Left ventricle myocardium inferior (tissue), 1 donor: ENCODE results near the gene WNT6. TPM values are rescaled to one million over a fixed set of nuclear protein-coding genes. Genes with fewer than 3 reads are reported as not detected.
A peak's percentile ranks its signal among the peaks of the same experiment; 100 is the strongest.

Experiments
- DNase-seq: peaks from one replicate; pipeline ENCODE4 v3.0.0-alpha.2; 2020
- H3K27ac ChIP-seq: fragments of 200-600 bp; replicated peaks from 2 replicates; pipeline ENCODE4 v1.8.0; 2021
- H3K27me3 ChIP-seq: fragments of 200-600 bp; 2 replicates; pipeline ENCODE4 v1.8.0; 2021; ENCODE audit warnings: low read depth
- H3K36me3 ChIP-seq: fragments of 200-600 bp; 2 replicates; pipeline ENCODE4 v1.8.0; 2021
- H3K4me1 ChIP-seq: fragments of 200-600 bp; 2 replicates; pipeline ENCODE4 v1.8.0; 2021
- H3K4me3 ChIP-seq: fragments of 200-600 bp; 2 replicates; pipeline ENCODE4 v1.8.0; 2021; ENCODE audit warnings: mild to moderate bottlenecking, moderate library complexity
- H3K9me3 ChIP-seq: fragments of 200-600 bp; replicated peaks from 2 replicates; pipeline ENCODE4 v1.8.0; 2021
- intact Hi-C: fragments of 100-400 bp; cut with micrococcal nuclease; formaldehyde crosslinking; loops from one replicate; pipeline ENCODE4 v1.11.0; 2022
- total RNA-seq: library from RNA; stranded (reverse); fragmentation: NEBNext Ultra II Directional; extraction: Animal tissue kit (Norgen Biotek cat#: 25700); gene quantifications from one replicate; pipeline ENCODE4 v1.2.1, GENCODE V29; 2021
- TF ChIP-seq, protein P1 (sequence below): fragments of 200-600 bp; IDR thresholded peaks from 2 replicates; pipeline ENCODE4 v1.8.0; 2021; ENCODE audit warnings: antibody characterized with exemption, mild to moderate bottlenecking, borderline replicate concordance
- donor health status: DM: no; HTN: yes; CAD: no; lungs with severe emphysema.

WNT6 gene
- total RNA-seq, 1 donor from 2014 or later = 1.0 TPM

DNA sequence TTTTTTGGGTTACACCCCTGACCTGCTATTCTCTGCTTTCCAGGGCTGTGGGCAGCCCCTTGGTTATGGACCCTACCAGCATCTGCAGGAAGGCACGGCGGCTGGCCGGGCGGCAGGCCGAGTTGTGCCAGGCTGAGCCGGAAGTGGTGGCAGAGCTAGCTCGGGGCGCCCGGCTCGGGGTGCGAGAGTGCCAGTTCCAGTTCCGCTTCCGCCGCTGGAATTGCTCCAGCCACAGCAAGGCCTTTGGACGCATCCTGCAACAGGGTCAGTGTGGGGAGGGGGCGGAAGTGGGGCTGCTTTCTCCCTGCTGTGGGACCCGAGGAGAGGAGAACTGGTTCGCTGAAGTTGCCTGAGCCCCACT is 11.4 kb downstream of the WNT6 start:
- Histone ChIP-seq H3K4me1 (peaks cover 24% of the 10 kb centered on the region), H3K36me3 (no peaks in the 10 kb centered on the region), H3K4me3 (peak overlapping the region; percentile 49), H3K27ac (no peak overlapping the region), H3K27me3 (peaks cover 100% of the 10 kb centered on the region), H3K9me3 (no peaks in the 10 kb centered on the region)
- TF ChIP-seq, protein P1, sequence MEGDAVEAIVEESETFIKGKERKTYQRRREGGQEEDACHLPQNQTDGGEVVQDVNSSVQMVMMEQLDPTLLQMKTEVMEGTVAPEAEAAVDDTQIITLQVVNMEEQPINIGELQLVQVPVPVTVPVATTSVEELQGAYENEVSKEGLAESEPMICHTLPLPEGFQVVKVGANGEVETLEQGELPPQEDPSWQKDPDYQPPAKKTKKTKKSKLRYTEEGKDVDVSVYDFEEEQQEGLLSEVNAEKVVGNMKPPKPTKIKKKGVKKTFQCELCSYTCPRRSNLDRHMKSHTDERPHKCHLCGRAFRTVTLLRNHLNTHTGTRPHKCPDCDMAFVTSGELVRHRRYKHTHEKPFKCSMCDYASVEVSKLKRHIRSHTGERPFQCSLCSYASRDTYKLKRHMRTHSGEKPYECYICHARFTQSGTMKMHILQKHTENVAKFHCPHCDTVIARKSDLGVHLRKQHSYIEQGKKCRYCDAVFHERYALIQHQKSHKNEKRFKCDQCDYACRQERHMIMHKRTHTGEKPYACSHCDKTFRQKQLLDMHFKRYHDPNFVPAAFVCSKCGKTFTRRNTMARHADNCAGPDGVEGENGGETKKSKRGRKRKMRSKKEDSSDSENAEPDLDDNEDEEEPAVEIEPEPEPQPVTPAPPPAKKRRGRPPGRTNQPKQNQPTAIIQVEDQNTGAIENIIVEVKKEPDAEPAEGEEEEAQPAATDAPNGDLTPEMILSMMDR = no peak
- no peak for DNase-seq
- intact Hi-C loops = no loop called here

DNA sequence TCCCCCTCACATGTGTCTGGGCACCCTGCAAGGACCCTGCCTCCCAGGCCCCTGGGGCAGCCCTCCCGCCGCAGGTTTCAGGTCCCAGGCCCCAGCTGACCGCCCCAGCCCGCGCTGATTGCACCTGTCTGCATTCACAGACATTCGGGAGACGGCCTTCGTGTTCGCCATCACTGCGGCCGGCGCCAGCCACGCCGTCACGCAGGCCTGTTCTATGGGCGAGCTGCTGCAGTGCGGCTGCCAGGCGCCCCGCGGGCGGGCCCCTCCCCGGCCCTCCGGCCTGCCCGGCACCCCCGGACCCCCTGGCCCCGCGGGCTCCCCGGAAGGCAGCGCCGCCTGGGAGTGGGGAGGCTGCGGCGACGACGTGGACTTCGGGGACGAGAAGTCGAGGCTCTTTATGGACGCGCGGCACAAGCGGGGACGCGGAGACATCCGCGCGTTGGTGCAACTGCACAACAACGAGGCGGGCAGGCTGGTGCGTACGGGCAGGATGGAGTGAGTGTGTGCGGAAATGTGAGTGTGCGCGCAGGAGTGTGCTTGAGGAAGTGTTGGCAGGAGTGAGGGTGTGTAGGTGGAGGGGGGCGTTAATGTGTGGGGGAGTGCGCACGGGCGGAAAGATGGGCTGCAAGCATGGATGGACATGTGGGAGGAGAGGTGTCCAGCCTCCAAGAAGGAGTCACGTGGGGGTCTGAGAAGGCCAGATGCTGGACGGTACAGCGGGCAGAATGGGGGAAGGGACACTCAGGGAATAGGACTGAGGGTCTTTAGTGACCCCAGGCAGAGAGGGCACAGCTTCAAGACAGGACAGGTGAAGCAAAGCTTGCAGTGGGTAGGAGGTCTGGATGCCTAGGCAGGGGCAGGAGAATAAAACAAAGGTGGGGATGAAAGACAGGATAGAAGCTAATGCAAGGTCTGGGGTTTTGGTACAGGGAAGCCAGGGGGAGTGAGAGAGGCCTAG is 12.0 kb downstream of the WNT6 start:
- Histone ChIP-seq H3K36me3 (no peaks in the 10 kb centered on the region), H3K27me3 (peaks cover 100% of the 10 kb centered on the region), H3K4me1 (peaks cover 24% of the 10 kb centered on the region), H3K4me3 (peak overlapping the region; percentile 49), H3K9me3 (no peaks in the 10 kb centered on the region), H3K27ac (no peak overlapping the region)
- intact Hi-C loops = no loop called here
- TF ChIP-seq, protein P1 = no peak
- no peak for DNase-seq

DNA sequence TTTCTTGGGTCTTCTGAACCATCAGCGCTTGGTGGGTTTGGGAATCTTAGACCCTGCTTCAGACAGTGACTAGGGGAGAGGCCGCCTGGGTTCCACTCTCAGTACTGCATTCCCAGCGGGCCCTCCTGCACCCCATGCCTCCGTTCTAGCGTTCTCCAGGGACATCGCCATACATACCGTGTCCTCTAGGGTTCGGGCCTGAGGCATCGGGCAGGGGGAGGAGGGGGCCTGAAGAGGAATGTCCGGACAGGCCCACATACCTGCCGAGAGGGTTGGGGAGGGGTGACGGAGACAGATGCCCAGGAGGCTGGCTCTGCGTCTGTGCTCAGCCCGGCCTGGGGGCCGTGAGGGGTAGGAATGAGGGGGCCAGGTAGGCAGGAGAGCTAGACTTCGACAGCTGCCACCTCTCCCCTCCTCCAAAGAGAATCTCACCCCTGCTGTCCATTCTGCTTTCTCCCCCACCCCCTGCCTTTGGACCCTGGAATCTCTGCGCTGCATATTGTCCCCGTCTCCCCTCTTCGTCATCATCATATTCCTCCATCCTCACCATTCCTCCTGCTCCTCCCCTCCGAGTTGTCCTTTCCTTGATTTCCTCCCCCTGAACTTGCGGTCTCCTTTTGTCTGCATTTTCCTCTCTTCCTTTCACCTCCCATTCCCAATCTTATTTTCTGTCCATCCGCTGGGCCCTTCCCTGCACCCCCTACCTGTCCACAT is 13.2 kb downstream of the WNT6 start:
- H3K36me3 ChIP-seq = no peaks in the 10 kb centered on the region
- intact Hi-C loops = no loop called here
- no peak overlapping the region for H3K27ac ChIP-seq
- H3K27me3 ChIP-seq = peaks cover 100% of the 10 kb centered on the region
- peak overlapping the region; percentile 29 for H3K4me3 ChIP-seq
- no peaks in the 10 kb centered on the region for H3K9me3 ChIP-seq
- peaks cover 24% of the 10 kb centered on the region for H3K4me1 ChIP-seq
- TF ChIP-seq, protein P1 = no peak
- DNase-seq = no peak

DNA sequence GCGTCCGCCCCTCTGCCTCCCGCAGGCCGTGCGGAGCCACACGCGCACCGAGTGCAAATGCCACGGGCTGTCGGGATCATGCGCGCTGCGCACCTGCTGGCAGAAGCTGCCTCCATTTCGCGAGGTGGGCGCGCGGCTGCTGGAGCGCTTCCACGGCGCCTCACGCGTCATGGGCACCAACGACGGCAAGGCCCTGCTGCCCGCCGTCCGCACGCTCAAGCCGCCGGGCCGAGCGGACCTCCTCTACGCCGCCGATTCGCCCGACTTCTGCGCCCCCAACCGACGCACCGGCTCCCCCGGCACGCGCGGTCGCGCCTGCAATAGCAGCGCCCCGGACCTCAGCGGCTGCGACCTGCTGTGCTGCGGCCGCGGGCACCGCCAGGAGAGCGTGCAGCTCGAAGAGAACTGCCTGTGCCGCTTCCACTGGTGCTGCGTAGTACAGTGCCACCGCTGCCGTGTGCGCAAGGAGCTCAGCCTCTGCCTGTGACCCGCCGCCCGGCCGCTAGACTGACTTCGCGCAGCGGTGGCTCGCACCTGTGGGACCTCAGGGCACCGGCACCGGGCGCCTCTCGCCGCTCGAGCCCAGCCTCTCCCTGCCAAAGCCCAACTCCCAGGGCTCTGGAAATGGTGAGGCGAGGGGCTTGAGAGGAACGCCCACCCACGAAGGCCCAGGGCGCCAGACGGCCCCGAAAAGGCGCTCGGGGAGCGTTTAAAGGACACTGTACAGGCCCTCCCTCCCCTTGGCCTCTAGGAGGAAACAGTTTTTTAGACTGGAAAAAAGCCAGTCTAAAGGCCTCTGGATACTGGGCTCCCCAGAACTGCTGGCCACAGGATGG is 14.0 kb downstream of the WNT6 start:
- H3K9me3 ChIP-seq = no peaks in the 10 kb centered on the region
- DNase-seq = no peak
- H3K4me3 ChIP-seq = peak overlapping the region; percentile 29
- intact Hi-C loops = no loop called here
- no peaks in the 10 kb centered on the region for H3K36me3 ChIP-seq
- TF ChIP-seq, protein P1 = no peak
- peaks cover 24% of the 10 kb centered on the region for H3K4me1 ChIP-seq
- H3K27me3 ChIP-seq = peaks cover 100% of the 10 kb centered on the region
- no peak overlapping the region for H3K27ac ChIP-seq

DNA sequence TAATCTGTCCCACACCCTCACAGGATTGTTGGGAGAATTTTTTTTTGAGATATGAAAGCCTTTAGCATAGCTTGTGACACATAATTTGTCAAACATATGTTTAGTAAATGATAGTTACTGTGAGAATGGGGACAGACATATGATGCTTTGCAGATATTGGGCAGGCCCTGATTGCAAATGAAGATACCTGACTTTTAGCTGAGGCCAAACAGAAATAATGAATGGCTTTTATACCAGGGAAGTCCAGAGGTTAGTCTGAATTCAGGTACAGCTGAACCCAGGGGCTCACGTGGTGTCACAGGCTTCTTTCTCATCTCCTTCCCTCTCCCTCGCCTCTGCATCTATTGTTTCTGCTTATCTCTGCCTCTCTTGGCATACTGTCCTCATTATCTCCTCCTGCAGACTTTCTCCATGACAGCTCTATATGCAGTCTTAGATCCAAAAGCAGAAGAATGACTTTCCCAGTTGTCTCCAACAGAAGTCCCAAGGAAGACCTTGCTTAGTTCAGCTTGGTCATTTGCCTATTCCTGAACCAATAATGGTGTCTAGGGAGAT is 16.2 kb downstream of the WNT6 start:
- Histone ChIP-seq H3K4me3 (no peak overlapping the region), H3K9me3 (no peaks in the 10 kb centered on the region), H3K27ac (no peak overlapping the region), H3K27me3 (peaks cover 100% of the 10 kb centered on the region), H3K4me1 (peaks cover 35% of the 10 kb centered on the region), H3K36me3 (no peaks in the 10 kb centered on the region)
- TF ChIP-seq, protein P1 = no peak
- DNase-seq = no peak
- intact Hi-C loops = no loop called here
